ENCODE data around the gene CMC4.
A peak's percentile ranks its signal among the peaks of the same experiment; 100 is the strongest.

The CMC4 gene

GRCh38 chrX:155052738-155053498 is 18.0 kb downstream of the CMC4 start:
- TF ChIP-seq, protein P1, sequence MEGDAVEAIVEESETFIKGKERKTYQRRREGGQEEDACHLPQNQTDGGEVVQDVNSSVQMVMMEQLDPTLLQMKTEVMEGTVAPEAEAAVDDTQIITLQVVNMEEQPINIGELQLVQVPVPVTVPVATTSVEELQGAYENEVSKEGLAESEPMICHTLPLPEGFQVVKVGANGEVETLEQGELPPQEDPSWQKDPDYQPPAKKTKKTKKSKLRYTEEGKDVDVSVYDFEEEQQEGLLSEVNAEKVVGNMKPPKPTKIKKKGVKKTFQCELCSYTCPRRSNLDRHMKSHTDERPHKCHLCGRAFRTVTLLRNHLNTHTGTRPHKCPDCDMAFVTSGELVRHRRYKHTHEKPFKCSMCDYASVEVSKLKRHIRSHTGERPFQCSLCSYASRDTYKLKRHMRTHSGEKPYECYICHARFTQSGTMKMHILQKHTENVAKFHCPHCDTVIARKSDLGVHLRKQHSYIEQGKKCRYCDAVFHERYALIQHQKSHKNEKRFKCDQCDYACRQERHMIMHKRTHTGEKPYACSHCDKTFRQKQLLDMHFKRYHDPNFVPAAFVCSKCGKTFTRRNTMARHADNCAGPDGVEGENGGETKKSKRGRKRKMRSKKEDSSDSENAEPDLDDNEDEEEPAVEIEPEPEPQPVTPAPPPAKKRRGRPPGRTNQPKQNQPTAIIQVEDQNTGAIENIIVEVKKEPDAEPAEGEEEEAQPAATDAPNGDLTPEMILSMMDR (conservative IDR thresholded peaks at IDR 0.05) = no peak
- no peak for TF ChIP-seq ZFX (IDR thresholded peaks at IDR 0.05)
- no peak overlapping the region for H3K27ac ChIP-seq

- TF ChIP-seq ZFX (IDR thresholded peaks at IDR 0.05) = no peak
- TF ChIP-seq, protein P1 (conservative IDR thresholded peaks at IDR 0.05) = peak; percentile 72
- H3K27ac ChIP-seq = no peak overlapping the region
Measured at GRCh38 chrX:155048977-155049619, 21.8 kb downstream of the CMC4 start.

- TF ChIP-seq ZFX (IDR thresholded peaks at IDR 0.05) = no peak
- TF ChIP-seq, protein P1 (conservative IDR thresholded peaks at IDR 0.05) = no peak
- H3K27ac ChIP-seq = no peak overlapping the region
Measured at GRCh38 chrX:155046811-155047528, 24.0 kb downstream of the CMC4 start.

DNA sequence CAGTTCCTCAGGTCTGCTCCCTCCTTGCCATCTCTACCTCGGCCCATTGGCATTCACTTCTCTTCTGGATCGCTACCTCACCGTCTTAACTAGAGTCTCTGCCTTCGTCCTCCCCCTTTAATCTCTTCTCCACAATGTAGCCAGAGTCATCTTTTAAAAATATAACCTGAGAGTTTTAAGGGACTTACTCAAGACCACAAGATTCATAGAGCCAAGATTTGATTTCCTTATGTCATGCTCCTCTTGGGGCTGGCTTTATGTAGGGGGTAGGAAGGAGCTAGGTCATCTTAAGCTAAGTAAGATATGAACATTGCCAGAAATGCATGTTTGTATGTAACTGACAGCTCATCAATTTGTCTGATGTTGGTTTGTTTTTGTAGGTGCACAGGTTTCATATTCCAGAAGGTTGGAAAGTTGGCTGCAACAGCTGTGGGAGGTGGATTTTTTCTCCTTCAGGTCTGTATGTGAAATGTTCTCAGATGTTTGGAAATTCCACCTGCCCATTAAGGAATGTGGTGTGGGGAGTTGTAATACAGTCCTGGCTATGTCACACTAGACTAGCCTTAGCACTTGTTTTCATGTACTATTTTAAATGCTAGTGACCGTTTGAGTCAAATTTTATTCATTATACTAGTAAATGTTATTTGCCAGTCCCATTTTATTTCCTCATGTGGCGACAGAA is 24.7 kb downstream of the CMC4 start:
- no peak overlapping the region for H3K27ac ChIP-seq
- TF ChIP-seq ZFX (IDR thresholded peaks at IDR 0.05) = no peak
- TF ChIP-seq, protein P1 (conservative IDR thresholded peaks at IDR 0.05) = no peak

DNA sequence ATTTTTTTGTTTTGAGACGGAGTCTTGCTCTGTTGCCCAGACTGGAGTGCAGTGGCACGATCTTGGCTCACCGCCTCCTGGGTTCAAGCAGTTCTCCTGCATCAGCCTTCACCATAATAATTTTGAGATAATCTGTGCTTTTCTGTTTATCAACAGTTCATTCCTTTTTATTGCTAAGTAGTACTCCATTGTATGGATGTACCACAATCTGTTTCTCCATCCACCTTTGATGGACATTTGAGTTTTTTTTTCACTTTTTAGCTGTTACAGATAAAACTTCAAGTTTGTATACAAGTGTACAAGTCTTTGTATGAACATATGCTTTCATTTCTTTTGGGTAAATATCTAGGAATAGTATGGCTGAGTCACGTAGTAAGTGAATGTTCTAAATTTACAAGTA is 35.2 kb downstream of the CMC4 start:
- no peak overlapping the region for H3K27ac ChIP-seq
- TF ChIP-seq ZFX (IDR thresholded peaks at IDR 0.05) = no peak
- TF ChIP-seq, protein P1 (conservative IDR thresholded peaks at IDR 0.05) = no peak

- no peak overlapping the region for H3K27ac ChIP-seq
- TF ChIP-seq, protein P1 (conservative IDR thresholded peaks at IDR 0.05) = no peak
- no peak for TF ChIP-seq ZFX (IDR thresholded peaks at IDR 0.05)
Measured at GRCh38 chrX:155031657-155032056, 39.3 kb downstream of the CMC4 start.
